ENCODE results near the gene TMEM212.
A peak's percentile ranks its signal among the peaks of the same experiment; 100 is the strongest.

Gene TMEM212

GRCh38 chr3:171862392-171862791, 19.2 kb downstream of the TMEM212 start:
- peak; percentile 40 for FAIRE-seq

- FAIRE-seq: peak; percentile 82
Measured at GRCh38 chr3:171862993-171863521, 19.9 kb downstream of the TMEM212 start.

GRCh38 chr3:171863920-171864319, 20.8 kb downstream of the TMEM212 start:
- no peak for FAIRE-seq

GRCh38 chr3:171865191-171865865, 22.2 kb downstream of the TMEM212 start:
- FAIRE-seq: no peak

- FAIRE-seq: no peak
Measured at GRCh38 chr3:171867981-171868380, 24.8 kb downstream of the TMEM212 start.

- no peak for FAIRE-seq
Measured at GRCh38 chr3:171871392-171872274, 28.5 kb downstream of the TMEM212 start.

GRCh38 chr3:171873580-171873979, 30.4 kb downstream of the TMEM212 start:
- no peak for FAIRE-seq

- peak; percentile 96 for FAIRE-seq
Measured at GRCh38 chr3:171874251-171874681, 31.1 kb downstream of the TMEM212 start.

- peak; percentile 34 for FAIRE-seq
Measured at GRCh38 chr3:171874879-171875278, 31.7 kb downstream of the TMEM212 start.

- no peak for FAIRE-seq
Measured at GRCh38 chr3:171875923-171876412, 32.8 kb downstream of the TMEM212 start.

GRCh38 chr3:171876680-171877147, 33.6 kb downstream of the TMEM212 start:
- FAIRE-seq: peak; percentile 84

GRCh38 chr3:171878461-171879225, 35.5 kb downstream of the TMEM212 start:
- FAIRE-seq: peak; percentile 96

- FAIRE-seq: no peak
Measured at GRCh38 chr3:171879472-171879871, 36.3 kb downstream of the TMEM212 start.

- FAIRE-seq: no peak
Measured at GRCh38 chr3:171880101-171880870, 37.1 kb downstream of the TMEM212 start.

GRCh38 chr3:171881251-171881650, 38.1 kb downstream of the TMEM212 start:
- FAIRE-seq: no peak

GRCh38 chr3:171883257-171883892, 40.2 kb downstream of the TMEM212 start:
- FAIRE-seq: no peak

- FAIRE-seq: no peak
Measured at GRCh38 chr3:171883893-171884279, 40.7 kb downstream of the TMEM212 start.

- no peak for FAIRE-seq
Measured at GRCh38 chr3:171888466-171888865, 45.3 kb downstream of the TMEM212 start.

GRCh38 chr3:171890398-171890797, 47.2 kb downstream of the TMEM212 start:
- FAIRE-seq: no peak

- FAIRE-seq: no peak
Measured at GRCh38 chr3:171892457-171892856, 49.3 kb downstream of the TMEM212 start.

- no peak for FAIRE-seq
Measured at GRCh38 chr3:171895291-171895690, 52.1 kb downstream of the TMEM212 start.

Data from TTC549 (cell line).